Progenitor cell of endocrine pancreas (in vitro differentiated cells): ENCODE measurements around the gene FAM187B. TPM values are rescaled to one million over a fixed set of nuclear protein-coding genes. Genes with fewer than 3 reads are reported as not detected.

Experiments used
- DNase-seq: peaks from one replicate; pipeline ENCODE4 v3.0.0; 2021; ENCODE audit warnings: low spot score; ENCODE audit not compliant: unreplicated experiment
- H3K27ac Mint-ChIP-seq: 2 replicates; pipeline ENCODE4 v1.8.0; 2021; ENCODE audit warnings: mild to moderate bottlenecking, moderate library complexity, mixed read lengths
- H3K27me3 Mint-ChIP-seq: 2 replicates; pipeline ENCODE4 v1.8.0; 2021; ENCODE audit warnings: mixed read lengths
- H3K36me3 Mint-ChIP-seq: 2 replicates; pipeline ENCODE4 v1.8.0; 2022; ENCODE audit warnings: mixed read lengths; ENCODE audit not compliant: insufficient read depth
- H3K4me1 Mint-ChIP-seq: 2 replicates; pipeline ENCODE4 v1.8.0; 2021; ENCODE audit warnings: low read depth, mixed read lengths
- H3K4me3 Mint-ChIP-seq: 2 replicates; pipeline ENCODE4 v1.8.0; 2021; ENCODE audit warnings: low read depth, mild to moderate bottlenecking, moderate library complexity, mixed read lengths
- H3K9me3 Mint-ChIP-seq: 2 replicates; pipeline ENCODE4 v1.8.0; 2021; ENCODE audit warnings: low read depth, mixed read lengths
- CTCF ChIP-seq: fragments of 200-600 bp; sonication (generic); IDR thresholded peaks from one replicate; pipeline ENCODE4 v1.5.0; 2021; ENCODE audit warnings: antibody characterized with exemption, mild to moderate bottlenecking; ENCODE audit not compliant: unreplicated experiment
- long read RNA-seq: library from polyadenylated mRNA; unstranded; transcript quantifications from one replicate; pipeline ENCODE4 v2.0.0, GENCODE V29; 2020
- total RNA-seq: library from RNA; stranded (reverse); gene quantifications from 2 replicates; pipeline ENCODE4 v1.2.1, GENCODE V29; 2021

Gene FAM187B
- not detected in 2 replicates for total RNA-seq
- long read RNA-seq, result 0 reads

GRCh38 chr19:35228177-35228930 is at the start of gene FAM187B:
TSS of gene FAM187B (minus strand) at chr19:35228739. CDS start at chr19:35228680, 59 bp downstream.
- Mint-ChIP-seq H3K27ac (peak within 1 kb of the TSS; percentile 28), H3K36me3 (no peaks in the 10 kb centered on the region), H3K27me3 (peaks cover 7% of the 10 kb centered on the region), H3K9me3 (no peaks in the 10 kb centered on the region), H3K4me1 (no peaks in the 10 kb centered on the region), H3K4me3 (no peak within 1 kb of the TSS)
- TF ChIP-seq CTCF, result no peak
- no peak for DNase-seq

DNA sequence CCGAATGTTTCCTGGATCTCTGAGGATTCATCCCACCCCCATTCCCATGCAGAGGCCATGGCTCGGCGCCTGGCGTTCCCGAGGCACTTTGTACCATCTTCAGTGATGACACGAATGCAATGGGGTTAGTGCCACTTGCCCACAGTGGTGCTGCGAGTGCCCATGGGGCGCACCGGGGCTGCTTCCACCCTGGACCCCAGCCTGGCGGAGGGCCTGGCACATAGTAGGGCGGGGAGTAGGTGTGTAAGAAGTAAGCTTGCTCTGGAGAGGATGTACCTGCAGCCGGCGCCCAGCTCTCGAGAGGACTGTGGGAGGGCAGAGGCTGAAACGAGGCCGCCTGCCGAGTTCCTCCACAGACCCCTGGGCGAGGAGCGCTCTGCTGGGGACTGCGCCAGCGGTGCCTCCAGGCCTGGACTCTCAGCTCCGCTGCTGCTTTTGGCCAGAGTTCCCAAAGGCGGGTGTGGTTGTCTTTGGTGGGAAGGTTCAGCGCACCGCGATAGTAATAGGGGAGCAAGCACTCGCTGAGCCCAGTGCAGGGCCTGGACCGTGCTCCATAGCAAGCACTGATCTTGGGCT is 48.3 kb upstream of the FAM187B start:
- Mint-ChIP-seq H3K27me3 (no peaks in the 10 kb centered on the region), H3K9me3 (no peaks in the 10 kb centered on the region), H3K4me3 (no peak overlapping the region), H3K4me1 (no peaks in the 10 kb centered on the region), H3K36me3 (peaks cover 18% of the 10 kb centered on the region), H3K27ac (peak overlapping the region; percentile 33)
- no peak for TF ChIP-seq CTCF
- no peak for DNase-seq

GRCh38 chr19:35274323-35274722 is 45.8 kb upstream of the FAM187B start:
- Mint-ChIP-seq H3K27me3 (no peaks in the 10 kb centered on the region), H3K27ac (no peak overlapping the region), H3K4me1 (peaks cover 2% of the 10 kb centered on the region), H3K36me3 (peaks cover 20% of the 10 kb centered on the region), H3K4me3 (no peak overlapping the region), H3K9me3 (no peaks in the 10 kb centered on the region)
- TF ChIP-seq CTCF, result no peak
- no peak for DNase-seq

- no peaks in the 10 kb centered on the region for H3K9me3 Mint-ChIP-seq
- peaks cover 19% of the 10 kb centered on the region for H3K36me3 Mint-ChIP-seq
- TF ChIP-seq CTCF, result no peak
- peaks cover 2% of the 10 kb centered on the region for H3K4me1 Mint-ChIP-seq
- no peak for DNase-seq
- H3K27ac Mint-ChIP-seq, result no peak overlapping the region
- H3K27me3 Mint-ChIP-seq, result no peaks in the 10 kb centered on the region
- H3K4me3 Mint-ChIP-seq, result no peak overlapping the region
These were observed 45.2 kb upstream of the FAM187B start for GRCh38 chr19:35273686-35274259.

DNA sequence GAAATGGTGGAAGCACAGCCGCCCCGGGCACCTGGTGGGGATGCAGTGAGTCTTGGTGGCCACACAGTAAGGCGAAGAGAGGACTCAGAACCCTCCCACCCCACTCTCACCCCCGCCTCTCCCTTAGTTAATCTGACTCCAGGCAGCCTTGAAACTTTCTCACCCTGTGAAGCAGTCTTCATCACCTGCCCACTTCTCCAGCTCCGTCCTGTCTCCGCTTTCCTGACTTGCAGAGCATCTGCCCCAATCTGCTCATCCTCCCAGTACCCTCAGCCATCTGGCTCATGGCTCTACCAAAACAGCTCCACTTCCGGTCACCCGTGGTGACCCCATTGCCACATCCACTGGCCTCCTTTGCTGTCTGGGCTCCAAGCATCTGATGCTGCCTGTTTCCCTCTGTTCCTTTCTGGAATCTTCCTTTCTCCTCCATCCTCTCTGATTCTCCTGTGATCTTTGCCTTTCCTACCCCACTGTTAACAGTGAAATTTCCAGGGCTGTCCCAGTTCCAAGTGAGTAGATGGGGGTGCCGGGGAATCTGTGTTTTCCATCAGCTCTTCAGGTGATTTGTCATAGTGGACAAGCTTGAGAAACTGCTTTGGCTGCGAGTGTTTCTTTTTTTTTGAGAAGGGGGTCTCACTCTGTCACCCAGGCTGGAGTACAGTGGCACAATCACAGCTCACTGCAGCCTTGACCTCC is 44.6 kb upstream of the FAM187B start:
- Mint-ChIP-seq H3K27ac (no peak overlapping the region), H3K27me3 (no peaks in the 10 kb centered on the region)

More for the DNA sequence above, 44.6 kb upstream of the FAM187B start:
- H3K36me3 Mint-ChIP-seq, result peaks cover 19% of the 10 kb centered on the region
- DNase-seq, result no peak
- no peak overlapping the region for H3K4me3 Mint-ChIP-seq
- H3K9me3 Mint-ChIP-seq, result no peaks in the 10 kb centered on the region
- TF ChIP-seq CTCF, result no peak
- peaks cover 2% of the 10 kb centered on the region for H3K4me1 Mint-ChIP-seq
